CD14-positive monocyte (primary cell): ENCODE data around the gene PIK3C3. TPM values are rescaled to one million over a fixed set of nuclear protein-coding genes. Genes with fewer than 3 reads are reported as not detected.

Experiments used
- DNase-seq, 3 donors: peaks; one replicate each; pipeline ENCODE4 v3.0.0-alpha.2; 2011 to 2022
- H2AFZ ChIP-seq: 2 replicates; pipeline ENCODE4 v1.6.0; 2012; ENCODE audit warnings: mild to moderate bottlenecking, low read depth, low read length, inconsistent platforms; ENCODE audit not compliant: insufficient read depth, poor library complexity, severe bottlenecking
- H3K27ac ChIP-seq, 2 donors: 1 replicate in 1 of 2; 2 replicates in 1 of 2; pipeline ENCODE4 v1.5.1; 2012 to 2013; ENCODE audit warnings: low read length in 2 of 2, control low read depth in 1 of 2, inconsistent platforms in 1 of 2, low read depth in 1 of 2, mild to moderate bottlenecking in 1 of 2
- H3K27me3 ChIP-seq, 2 donors: one replicate each; pipeline versions ENCODE4 v1.6.0 to v1.6.1; 2011 to 2013; ENCODE audit warnings: low read length in 2 of 2; ENCODE audit not compliant: control insufficient read depth in 2 of 2, insufficient read depth in 2 of 2
- H3K36me3 ChIP-seq, 2 donors: replicated peaks in 1 of 2; 1 replicate in 1 of 2; 2 replicates in 1 of 2; pipeline versions ENCODE4 v1.5.1 to v1.6.1; 2012 to 2013; ENCODE audit warnings: low read length in 2 of 2, control low read depth in 1 of 2, inconsistent platforms in 1 of 2, mild to moderate bottlenecking in 1 of 2; ENCODE audit not compliant: insufficient read depth in 2 of 2, control insufficient read depth in 1 of 2
- H3K4me1 ChIP-seq, 2 donors: 1 replicate in 1 of 2; 2 replicates in 1 of 2; pipeline versions ENCODE4 v1.5.1 to v1.6.1; 2012 to 2013; ENCODE audit warnings: low read length in 2 of 2, control low read depth in 1 of 2, inconsistent platforms in 1 of 2, mild to moderate bottlenecking in 1 of 2, moderate library complexity in 1 of 2; ENCODE audit not compliant: insufficient read depth in 2 of 2, control insufficient read depth in 1 of 2
- H3K4me2 ChIP-seq: replicated peaks from 2 replicates; pipeline ENCODE3; 2012; ENCODE audit warnings: low read length, moderate library complexity, mild to moderate bottlenecking; ENCODE audit not compliant: poor library complexity, severe bottlenecking; ENCODE audit errors: extremely low read depth
- H3K4me3 ChIP-seq, 3 experiments: fragments of 200-600 bp in 1 of 3; sonication (generic) in 1 of 3; replicated peaks in 1 of 3; 1 replicate in 2 of 3; 2 replicates in 1 of 3; pipeline ENCODE4 v1.5.1; 2011 to 2013; ENCODE audit warnings: low read length in 3 of 3, mild to moderate bottlenecking in 3 of 3, control low read depth in 2 of 3, low read depth in 2 of 3, inconsistent platforms in 1 of 3, moderate library complexity in 1 of 3
- H3K79me2 ChIP-seq: 2 replicates; pipeline ENCODE4 v1.6.0; 2012; ENCODE audit warnings: mild to moderate bottlenecking, control low read depth, inconsistent platforms, low read length, moderate library complexity; ENCODE audit not compliant: insufficient read depth
- H3K9ac ChIP-seq: 2 replicates; pipeline ENCODE4 v1.6.0; 2017; ENCODE audit warnings: low read length, mild to moderate bottlenecking; ENCODE audit not compliant: insufficient read depth, poor library complexity, severe bottlenecking
- H3K9me3 ChIP-seq, 2 donors: replicated peaks in 1 of 2; 1 replicate in 1 of 2; 2 replicates in 1 of 2; pipeline versions ENCODE4 v1.5.1 to v1.6.1; 2012 to 2013; ENCODE audit warnings: low read length in 2 of 2, control low read depth in 1 of 2; ENCODE audit not compliant: control insufficient read depth in 1 of 2, insufficient read depth in 1 of 2
- H4K20me1 ChIP-seq: 2 replicates; pipeline ENCODE4 v1.6.0; 2012; ENCODE audit warnings: mild to moderate bottlenecking, low read length, control low read depth, moderate library complexity; ENCODE audit not compliant: insufficient read depth
- H3K27ac Mint-ChIP-seq, 7 donors: one replicate each; pipeline ENCODE4 v1.8.0; 2020; ENCODE audit warnings: mild to moderate bottlenecking in 7 of 7, mixed read lengths in 7 of 7, moderate library complexity in 6 of 7, inconsistent platforms in 2 of 7
- H3K27me3 Mint-ChIP-seq, 3 donors: one replicate each; pipeline ENCODE4 v1.8.0; 2021 to 2022; ENCODE audit warnings: low read depth in 3 of 3, mild to moderate bottlenecking in 3 of 3, mixed read lengths in 3 of 3, moderate library complexity in 3 of 3, inconsistent platforms in 1 of 3
- H3K36me3 Mint-ChIP-seq, 2 donors: one replicate each; pipeline ENCODE4 v1.8.0; 2020; ENCODE audit warnings: mixed read lengths in 2 of 2, inconsistent platforms in 1 of 2, mild to moderate bottlenecking in 1 of 2
- H3K4me1 Mint-ChIP-seq: one replicate; pipeline ENCODE4 v1.8.0; 2020; ENCODE audit warnings: mild to moderate bottlenecking, mixed read lengths
- H3K4me3 Mint-ChIP-seq, 2 donors: one replicate each; pipeline ENCODE4 v1.8.0; 2020; ENCODE audit warnings: mild to moderate bottlenecking in 2 of 2, mixed read lengths in 2 of 2, moderate library complexity in 1 of 2
- H3K9me3 Mint-ChIP-seq, 7 donors: one replicate each; pipeline ENCODE4 v1.8.0; 2020 to 2022; ENCODE audit warnings: mixed read lengths in 7 of 7, mild to moderate bottlenecking in 6 of 7, moderate library complexity in 6 of 7, inconsistent platforms in 2 of 7
- WGBS: methylation state at CpG from one replicate; pipeline ENCODE4 v1.1.5; 2013; ENCODE audit warnings: missing lambda C conversion rate; ENCODE audit not compliant: insufficient coverage; 5-methylcytosine and 5-hydroxymethylcytosine counted together
- intact Hi-C, 2 donors: fragments of 100-400 bp; cut with micrococcal nuclease; formaldehyde crosslinking; loops; one replicate each; pipeline versions ENCODE4 v1.15.0 to v1.15.1; 2023
- polyA plus RNA-seq, 3 donors: library from polyadenylated mRNA; depleted of rRNA in 1 of 3; unstranded in 2 of 3; stranded (reverse) in 1 of 3; fragments of 300-500 nt in 2 of 3; fragments of >200 nt in 1 of 3; fragmentation: Illumina TruSeq in 2 of 3; gene quantifications; 1 replicate in 2 of 3; 2 replicates in 1 of 3; pipeline ENCODE4 v1.2.3, GENCODE V29; 2012 to 2021
- TF ChIP-seq, protein P1 (sequence below): fragments of 200-600 bp; IDR thresholded peaks from one replicate; pipeline ENCODE4 v1.8.0; 2022; ENCODE audit warnings: antibody characterized with exemption, mild to moderate bottlenecking

The PIK3C3 gene
- polyA plus RNA-seq, 3 donors: 16.5 to 29.1 (median 25.9) TPM

DNA sequence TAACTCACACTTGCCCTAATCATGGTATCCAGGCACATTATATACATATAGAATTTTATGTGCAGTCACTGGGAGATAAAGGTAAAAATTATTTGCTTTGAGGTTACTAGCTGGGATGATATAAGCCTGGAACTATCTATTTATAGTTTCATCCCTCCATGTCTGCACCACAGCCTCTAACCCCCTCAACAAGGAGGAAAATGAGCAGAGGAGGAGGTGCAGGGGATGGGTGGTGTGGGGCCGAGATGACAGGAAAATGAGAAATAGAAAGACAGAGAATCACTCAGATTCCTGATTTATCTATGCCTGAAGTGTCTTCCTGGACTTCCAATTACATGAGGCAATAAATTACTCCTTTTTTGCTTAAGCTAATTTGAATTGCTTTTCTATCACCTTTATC, 145.2 kb downstream of the PIK3C3 start:
- Mint-ChIP-seq H3K9me3 (peaks cover 0 to 2% (median 0%) of the 10 kb centered on the region in 7 donors), H3K27ac (no peak overlapping the region), H3K4me3 (no peak overlapping the region), H3K4me1 (no peaks in the 10 kb centered on the region), H3K36me3 (no peaks in the 10 kb centered on the region), H3K27me3 (peaks cover 0 to 3% (median 0%) of the 10 kb centered on the region in 3 donors)
- Histone ChIP-seq H3K9ac (no peak overlapping the region), H3K27me3 (no peaks in the 10 kb centered on the region), H3K9me3 (no peaks in the 10 kb centered on the region), H3K4me2 (no peak overlapping the region), H3K4me3 (no peak overlapping the region), H3K79me2 (no peaks in the 10 kb centered on the region), H3K36me3 (no peaks in the 10 kb centered on the region), H2AFZ (no peak overlapping the region), H3K4me1 (no peaks in the 10 kb centered on the region), H4K20me1 (no peaks in the 10 kb centered on the region), H3K27ac (no peak overlapping the region)
- no CpG with 5 or more reads among the region's 1 CpG for WGBS
- TF ChIP-seq, protein P1, sequence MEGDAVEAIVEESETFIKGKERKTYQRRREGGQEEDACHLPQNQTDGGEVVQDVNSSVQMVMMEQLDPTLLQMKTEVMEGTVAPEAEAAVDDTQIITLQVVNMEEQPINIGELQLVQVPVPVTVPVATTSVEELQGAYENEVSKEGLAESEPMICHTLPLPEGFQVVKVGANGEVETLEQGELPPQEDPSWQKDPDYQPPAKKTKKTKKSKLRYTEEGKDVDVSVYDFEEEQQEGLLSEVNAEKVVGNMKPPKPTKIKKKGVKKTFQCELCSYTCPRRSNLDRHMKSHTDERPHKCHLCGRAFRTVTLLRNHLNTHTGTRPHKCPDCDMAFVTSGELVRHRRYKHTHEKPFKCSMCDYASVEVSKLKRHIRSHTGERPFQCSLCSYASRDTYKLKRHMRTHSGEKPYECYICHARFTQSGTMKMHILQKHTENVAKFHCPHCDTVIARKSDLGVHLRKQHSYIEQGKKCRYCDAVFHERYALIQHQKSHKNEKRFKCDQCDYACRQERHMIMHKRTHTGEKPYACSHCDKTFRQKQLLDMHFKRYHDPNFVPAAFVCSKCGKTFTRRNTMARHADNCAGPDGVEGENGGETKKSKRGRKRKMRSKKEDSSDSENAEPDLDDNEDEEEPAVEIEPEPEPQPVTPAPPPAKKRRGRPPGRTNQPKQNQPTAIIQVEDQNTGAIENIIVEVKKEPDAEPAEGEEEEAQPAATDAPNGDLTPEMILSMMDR: no peak
- intact Hi-C loops: no loop called here
- DNase-seq: no peak

DNA sequence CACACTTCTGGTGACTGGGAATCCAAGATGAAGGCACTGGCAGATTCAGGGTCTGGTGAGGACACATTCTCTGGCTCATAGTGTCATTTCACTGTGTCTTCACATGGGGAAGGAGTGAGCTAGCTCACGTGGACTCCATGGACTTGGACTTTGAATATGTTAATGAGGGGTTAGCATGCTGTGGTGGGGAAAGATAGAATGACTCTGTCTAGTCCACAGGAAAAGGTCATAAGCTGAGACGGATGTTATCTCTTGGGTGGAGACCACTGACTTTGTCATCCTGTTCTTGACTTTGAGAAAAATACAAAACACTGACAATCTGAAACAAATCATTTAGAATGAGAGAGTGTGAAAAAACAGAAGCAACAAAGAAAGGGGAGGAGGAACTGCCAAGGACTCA, 145.9 kb downstream of the PIK3C3 start:
- Histone ChIP-seq H3K9ac (no peak overlapping the region), H3K27me3 (no peaks in the 10 kb centered on the region), H3K27ac (no peak overlapping the region), H3K36me3 (no peaks in the 10 kb centered on the region), H3K9me3 (no peaks in the 10 kb centered on the region), H3K4me3 (no peak overlapping the region), H2AFZ (no peak overlapping the region), H3K4me1 (no peaks in the 10 kb centered on the region), H4K20me1 (no peaks in the 10 kb centered on the region), H3K4me2 (no peak overlapping the region), H3K79me2 (no peaks in the 10 kb centered on the region)
- Mint-ChIP-seq H3K4me3 (no peak overlapping the region), H3K9me3 (peaks cover 0 to 2% (median 0%) of the 10 kb centered on the region in 7 donors), H3K27me3 (peaks cover 0 to 3% (median 0%) of the 10 kb centered on the region in 3 donors), H3K27ac (no peak overlapping the region), H3K4me1 (no peaks in the 10 kb centered on the region), H3K36me3 (no peaks in the 10 kb centered on the region)
- no CpG with 5 or more reads among the region's 2 CpGs for WGBS
- TF ChIP-seq, protein P1: no peak
- no peak for DNase-seq
- intact Hi-C loops: no loop called here
